Measurements from ENCODE around the gene HECW1.

HECW1 gene

GRCh38 chr7:43520201-43520600 is 407.8 kb downstream of the HECW1 start:
- ChIA-PET CTCF (interaction anchor here (0.7 kb wide), 1 partner anchor 200 kb away, joined by 4 read pairs; no protein-coding TSS in a partner anchor), POLR2A (no interaction called here)
- DNase-seq (ENCODE audit: extremely low spot score): no peak
- no peak for TF ChIP-seq HDGF (IDR thresholded peaks at IDR 0.05; ENCODE audit: borderline replicate concordance)
- no peak for TF ChIP-seq ZNF384 (IDR thresholded peaks at IDR 0.05)
- TF ChIP-seq NFRKB (IDR thresholded peaks at IDR 0.05): no peak
- no peak for TF ChIP-seq FOXM1 (IDR thresholded peaks at IDR 0.05; ENCODE audit: borderline replicate concordance)
- no peak for TF ChIP-seq FOXA1 (IDR thresholded peaks at IDR 0.05)
- TF ChIP-seq ELF4 (IDR thresholded peaks at IDR 0.05): no peak
- TF ChIP-seq FOXK2 (IDR thresholded peaks at IDR 0.05): no peak
- no peak for TF ChIP-seq LEF1 (IDR thresholded peaks at IDR 0.05; ENCODE audit: borderline replicate concordance)
- TF ChIP-seq SP1 (IDR thresholded peaks at IDR 0.05): no peak
- no peak for TF ChIP-seq BHLHE40 (IDR thresholded peaks at IDR 0.05; ENCODE audit: borderline replicate concordance)
- no peak for TF ChIP-seq CTBP1 (IDR thresholded peaks at IDR 0.05; ENCODE audit: borderline replicate concordance)
- TF ChIP-seq L3MBTL2 (conservative IDR thresholded peaks at IDR 0.05): no peak
- no peak for TF ChIP-seq TARDBP (IDR thresholded peaks at IDR 0.05)
- TF ChIP-seq SUZ12 (IDR thresholded peaks at IDR 0.05): no peak
- TF ChIP-seq, protein P1, sequence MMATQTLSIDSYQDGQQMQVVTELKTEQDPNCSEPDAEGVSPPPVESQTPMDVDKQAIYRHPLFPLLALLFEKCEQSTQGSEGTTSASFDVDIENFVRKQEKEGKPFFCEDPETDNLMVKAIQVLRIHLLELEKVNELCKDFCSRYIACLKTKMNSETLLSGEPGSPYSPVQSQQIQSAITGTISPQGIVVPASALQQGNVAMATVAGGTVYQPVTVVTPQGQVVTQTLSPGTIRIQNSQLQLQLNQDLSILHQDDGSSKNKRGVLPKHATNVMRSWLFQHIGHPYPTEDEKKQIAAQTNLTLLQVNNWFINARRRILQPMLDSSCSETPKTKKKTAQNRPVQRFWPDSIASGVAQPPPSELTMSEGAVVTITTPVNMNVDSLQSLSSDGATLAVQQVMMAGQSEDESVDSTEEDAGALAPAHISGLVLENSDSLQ (IDR thresholded peaks at IDR 0.05): no peak

- POLR2A ChIA-PET: no interaction called here
- CTCF ChIA-PET: no interaction called here
- DNase-seq (ENCODE audit: extremely low spot score): no peak
- TF ChIP-seq SUZ12 (IDR thresholded peaks at IDR 0.05) (no peak), CTBP1 (IDR thresholded peaks at IDR 0.05; ENCODE audit: borderline replicate concordance) (no peak), NFRKB (IDR thresholded peaks at IDR 0.05) (no peak), ZNF384 (IDR thresholded peaks at IDR 0.05) (no peak), FOXM1 (IDR thresholded peaks at IDR 0.05; ENCODE audit: borderline replicate concordance) (no peak), FOXK2 (IDR thresholded peaks at IDR 0.05) (no peak), FOXA1 (IDR thresholded peaks at IDR 0.05) (no peak), L3MBTL2 (conservative IDR thresholded peaks at IDR 0.05) (no peak), TARDBP (IDR thresholded peaks at IDR 0.05) (no peak)
- TF ChIP-seq, protein P1 (IDR thresholded peaks at IDR 0.05): no peak
Observed at GRCh38 chr7:43522406-43523156, 410.1 kb downstream of the HECW1 start.

GRCh38 chr7:43528576-43529354 is 416.3 kb downstream of the HECW1 start:
- no peak for TF ChIP-seq BHLHE40 (IDR thresholded peaks at IDR 0.05; ENCODE audit: borderline replicate concordance)
- TF ChIP-seq, protein P1 (IDR thresholded peaks at IDR 0.05): no peak
- no peak for TF ChIP-seq CTBP1 (IDR thresholded peaks at IDR 0.05; ENCODE audit: borderline replicate concordance)
- TF ChIP-seq FOXM1 (IDR thresholded peaks at IDR 0.05; ENCODE audit: borderline replicate concordance): no peak
- TF ChIP-seq TARDBP (IDR thresholded peaks at IDR 0.05): no peak
- TF ChIP-seq FOXK2 (IDR thresholded peaks at IDR 0.05): no peak
- no peak for TF ChIP-seq L3MBTL2 (conservative IDR thresholded peaks at IDR 0.05)
- ChIA-PET POLR2A (no interaction called here), CTCF (no interaction called here)
- no peak for DNase-seq (ENCODE audit: extremely low spot score)

- ChIA-PET CTCF (no interaction called here), POLR2A (no interaction called here)
- DNase-seq (ENCODE audit: extremely low spot score): no peak
- TF ChIP-seq L3MBTL2 (conservative IDR thresholded peaks at IDR 0.05): no peak
Observed at GRCh38 chr7:43530553-43531410, 418.3 kb downstream of the HECW1 start.

- ChIA-PET CTCF (no interaction called here), POLR2A (no interaction called here)
- no peak for DNase-seq (ENCODE audit: extremely low spot score)
- TF ChIP-seq BHLHE40 (IDR thresholded peaks at IDR 0.05; ENCODE audit: borderline replicate concordance): no peak
- no peak for TF ChIP-seq HDGF (IDR thresholded peaks at IDR 0.05; ENCODE audit: borderline replicate concordance)
- TF ChIP-seq SUZ12 (IDR thresholded peaks at IDR 0.05): no peak
- no peak for TF ChIP-seq TARDBP (IDR thresholded peaks at IDR 0.05)
Observed at GRCh38 chr7:43531700-43532099, 419.3 kb downstream of the HECW1 start.

DNA sequence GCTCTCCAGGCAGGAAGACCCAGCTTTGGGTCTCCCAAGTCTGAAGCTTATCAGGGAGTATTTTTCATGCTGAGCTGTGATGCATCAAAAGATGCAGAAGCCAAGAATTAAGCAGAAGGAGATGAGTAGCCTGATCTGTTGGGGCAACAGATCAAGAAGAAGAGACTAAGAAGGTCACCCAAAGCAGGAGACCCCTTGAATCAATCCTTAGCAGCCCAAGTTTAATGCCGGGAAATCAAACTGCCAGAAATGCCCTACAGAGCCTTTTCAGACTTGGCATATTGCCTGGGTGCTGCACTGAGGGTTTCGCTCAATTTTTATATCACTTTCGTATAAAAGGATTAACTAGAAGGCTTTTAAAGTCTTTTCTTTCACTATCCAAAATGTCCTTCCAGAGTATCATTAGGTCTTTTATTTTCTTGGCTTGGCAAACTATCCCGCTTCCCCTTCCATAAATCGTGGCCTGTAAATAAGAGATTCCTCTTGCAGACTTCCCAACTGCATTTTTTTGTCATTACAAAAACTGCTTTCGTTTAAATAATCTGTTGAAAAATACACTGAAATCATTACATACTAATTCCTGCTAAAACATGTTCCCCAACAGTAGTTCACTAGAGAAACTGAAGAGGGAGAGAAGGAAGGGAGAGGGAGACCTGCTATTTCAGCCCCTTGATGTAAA is 421.5 kb downstream of the HECW1 start:
- ChIA-PET POLR2A (no interaction called here), CTCF (no interaction called here)

More for the DNA sequence above, 421.5 kb downstream of the HECW1 start:
- no peak for DNase-seq (ENCODE audit: extremely low spot score)
- TF ChIP-seq SP1 (IDR thresholded peaks at IDR 0.05) (no peak), ARNT (IDR thresholded peaks at IDR 0.05) (no peak), CTBP1 (IDR thresholded peaks at IDR 0.05; ENCODE audit: borderline replicate concordance) (no peak), BHLHE40 (IDR thresholded peaks at IDR 0.05; ENCODE audit: borderline replicate concordance) (no peak), NFRKB (IDR thresholded peaks at IDR 0.05) (no peak)
- TF ChIP-seq, protein P1 (IDR thresholded peaks at IDR 0.05): no peak

All from HEK293T (cell line).